GM13977 (cell line): Measurements from ENCODE around the gene SPATA4.
"Not testable (repeated sequence)": the region's sequence is repeated elsewhere in the genome, so short reads cannot be mapped to it uniquely, and the experiment has no call there.

Source experiments
- DNase-seq: peaks from one replicate; pipeline ENCODE4 v3.0.0; 2012; ENCODE audit warnings: low spot score
- in situ Hi-C: fragments of 300-500 bp; cut with MboI; formaldehyde crosslinking; loops from one replicate; pipeline ENCODE4 v1.12.0; 2022; ENCODE audit warnings: low sequenced_read_pairs, low pct_unique_long_range_greater_than_20kb, mixed read lengths, inconsistent platforms; ENCODE audit not compliant: unreplicated experiment
- TF ChIP-seq, protein P1 (sequence below): IDR thresholded peaks from 2 replicates; pipeline ENCODE4 v1.5.1; 2012; ENCODE audit warnings: mild to moderate bottlenecking, control low read depth; ENCODE audit not compliant: insufficient read depth; ENCODE audit errors: extremely low read depth, missing control alignments

The SPATA4 gene

DNA sequence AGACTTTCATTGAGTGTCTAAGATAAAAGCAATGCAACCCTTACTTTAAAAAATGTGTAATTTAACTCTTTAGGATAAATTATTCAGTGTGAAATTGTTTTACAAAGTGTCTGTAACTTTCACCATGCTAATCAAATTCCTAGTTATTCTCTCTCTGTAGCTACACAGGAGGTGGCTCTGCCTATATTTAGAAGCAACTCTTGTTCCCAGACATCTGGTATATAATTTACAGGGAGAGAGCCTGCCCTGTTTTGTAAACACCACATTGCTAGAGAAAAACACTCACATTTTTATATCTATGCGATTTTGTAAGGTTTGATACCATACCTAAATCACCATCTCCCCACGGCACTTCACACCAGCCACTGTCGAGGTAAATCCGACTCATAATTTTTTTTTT lies 35.5 kb upstream of the SPATA4 start:
- TF ChIP-seq, protein P1, sequence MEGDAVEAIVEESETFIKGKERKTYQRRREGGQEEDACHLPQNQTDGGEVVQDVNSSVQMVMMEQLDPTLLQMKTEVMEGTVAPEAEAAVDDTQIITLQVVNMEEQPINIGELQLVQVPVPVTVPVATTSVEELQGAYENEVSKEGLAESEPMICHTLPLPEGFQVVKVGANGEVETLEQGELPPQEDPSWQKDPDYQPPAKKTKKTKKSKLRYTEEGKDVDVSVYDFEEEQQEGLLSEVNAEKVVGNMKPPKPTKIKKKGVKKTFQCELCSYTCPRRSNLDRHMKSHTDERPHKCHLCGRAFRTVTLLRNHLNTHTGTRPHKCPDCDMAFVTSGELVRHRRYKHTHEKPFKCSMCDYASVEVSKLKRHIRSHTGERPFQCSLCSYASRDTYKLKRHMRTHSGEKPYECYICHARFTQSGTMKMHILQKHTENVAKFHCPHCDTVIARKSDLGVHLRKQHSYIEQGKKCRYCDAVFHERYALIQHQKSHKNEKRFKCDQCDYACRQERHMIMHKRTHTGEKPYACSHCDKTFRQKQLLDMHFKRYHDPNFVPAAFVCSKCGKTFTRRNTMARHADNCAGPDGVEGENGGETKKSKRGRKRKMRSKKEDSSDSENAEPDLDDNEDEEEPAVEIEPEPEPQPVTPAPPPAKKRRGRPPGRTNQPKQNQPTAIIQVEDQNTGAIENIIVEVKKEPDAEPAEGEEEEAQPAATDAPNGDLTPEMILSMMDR, result no peak
- DNase-seq, result no peak
- in situ Hi-C loops, result no loop called here

DNA sequence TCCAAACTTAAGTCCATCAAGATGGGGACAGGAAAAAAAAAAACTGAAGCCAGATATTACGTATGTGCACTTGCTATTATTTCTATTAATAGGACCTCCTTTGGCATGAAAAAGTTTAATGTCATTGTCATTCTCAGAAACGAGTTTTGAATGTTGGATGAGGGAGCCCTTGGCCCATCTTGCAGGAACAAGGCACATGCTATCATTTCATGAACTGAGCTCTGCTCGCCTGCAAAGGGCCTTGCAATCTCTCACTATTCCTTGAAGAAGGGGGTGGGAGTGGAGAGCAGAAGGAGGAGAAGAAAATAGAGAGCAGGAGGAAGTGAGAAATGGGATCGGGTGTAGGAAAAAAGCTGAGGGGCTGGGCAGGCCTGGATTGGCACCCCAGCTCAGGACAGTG lies 34.3 kb upstream of the SPATA4 start:
- in situ Hi-C loops, result no loop called here

DNA sequence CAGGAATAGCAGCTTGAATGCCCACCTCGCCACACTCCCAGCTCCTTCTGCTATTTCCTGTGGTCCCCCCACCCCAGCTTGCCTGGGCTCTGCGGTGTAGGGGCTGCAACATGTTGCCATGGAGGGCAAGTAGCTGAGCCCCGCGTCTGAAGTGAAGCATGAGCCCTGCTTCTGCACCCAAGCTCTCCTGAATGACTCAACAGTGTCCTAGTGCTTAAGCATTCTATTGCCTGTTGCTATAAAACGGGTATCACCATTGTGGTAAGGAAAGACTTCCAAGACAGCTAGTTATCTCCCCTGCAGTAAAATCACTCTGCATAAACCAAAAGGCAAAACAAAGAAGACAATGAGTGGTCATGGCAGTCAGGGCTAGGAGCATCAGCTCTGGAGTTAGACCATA lies 31.4 kb upstream of the SPATA4 start:
- in situ Hi-C loops, result no loop called here
- DNase-seq, result no peak
- TF ChIP-seq, protein P1, result no peak

More for the DNA sequence above, 34.3 kb upstream of the SPATA4 start:
- TF ChIP-seq, protein P1, result no peak
- DNase-seq, result no peak

DNA sequence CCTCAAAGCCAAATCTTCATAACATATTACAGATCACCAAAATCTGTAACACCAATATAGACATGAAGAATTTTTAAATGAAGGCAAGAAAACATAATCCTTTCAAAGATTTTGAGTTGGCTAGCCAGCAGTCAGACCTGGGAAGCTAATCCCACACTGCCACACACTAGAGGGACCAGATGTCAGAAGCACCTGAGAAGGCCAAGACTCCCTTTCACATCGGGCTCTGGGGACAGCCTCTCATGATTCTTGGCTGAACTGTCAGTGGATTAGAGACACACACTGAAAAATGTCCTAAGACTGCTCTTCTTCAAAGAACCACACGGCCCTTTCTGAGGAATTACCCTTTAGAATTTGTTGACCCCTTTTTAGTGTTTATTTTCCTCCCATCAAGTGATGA lies 28.2 kb upstream of the SPATA4 start:
- in situ Hi-C loops, result no loop called here
- DNase-seq, result no peak
- TF ChIP-seq, protein P1, result no peak

DNA sequence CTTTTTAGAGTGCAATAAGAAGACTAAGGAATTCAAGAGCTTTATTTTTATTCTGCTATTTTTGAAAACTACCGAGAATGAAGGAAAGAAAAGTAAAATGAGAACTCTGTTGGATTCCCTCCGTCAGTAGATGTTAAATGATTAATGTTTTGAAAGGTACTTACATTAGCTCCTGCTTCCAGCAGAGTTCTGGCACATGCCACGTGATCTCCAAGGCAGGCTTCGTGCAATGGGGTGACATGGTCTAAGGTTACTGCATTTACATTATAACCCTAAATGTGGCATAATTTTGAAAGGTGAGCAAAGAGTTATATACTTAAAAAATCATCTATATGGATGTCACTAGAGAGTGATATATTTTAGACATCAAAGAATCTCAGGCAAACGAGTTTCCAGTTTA lies 26.8 kb upstream of the SPATA4 start:
- in situ Hi-C loops, result no loop called here
- DNase-seq, result no peak
- TF ChIP-seq, protein P1, result no peak

DNA sequence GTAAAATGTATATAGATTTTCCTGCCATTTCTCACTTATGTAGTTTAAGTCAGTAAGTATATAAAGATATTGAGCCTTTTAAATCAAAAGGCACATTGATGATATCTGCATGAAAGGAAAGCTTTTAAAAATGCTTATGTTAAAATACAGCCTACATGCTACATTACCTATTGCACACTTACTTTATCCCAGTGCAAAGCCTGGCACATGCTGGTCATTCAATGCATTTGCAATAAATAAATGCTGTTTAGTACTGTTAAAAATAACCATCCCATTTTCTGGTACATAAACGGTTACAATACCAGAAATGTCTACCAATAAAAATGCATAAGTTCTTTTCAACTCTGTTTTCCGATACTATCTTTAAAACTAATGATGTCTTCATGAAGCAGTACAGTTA lies 22.1 kb upstream of the SPATA4 start:
- no peak for DNase-seq
- TF ChIP-seq, protein P1, result peak; percentile 10
- in situ Hi-C loops, result no loop called here

DNA sequence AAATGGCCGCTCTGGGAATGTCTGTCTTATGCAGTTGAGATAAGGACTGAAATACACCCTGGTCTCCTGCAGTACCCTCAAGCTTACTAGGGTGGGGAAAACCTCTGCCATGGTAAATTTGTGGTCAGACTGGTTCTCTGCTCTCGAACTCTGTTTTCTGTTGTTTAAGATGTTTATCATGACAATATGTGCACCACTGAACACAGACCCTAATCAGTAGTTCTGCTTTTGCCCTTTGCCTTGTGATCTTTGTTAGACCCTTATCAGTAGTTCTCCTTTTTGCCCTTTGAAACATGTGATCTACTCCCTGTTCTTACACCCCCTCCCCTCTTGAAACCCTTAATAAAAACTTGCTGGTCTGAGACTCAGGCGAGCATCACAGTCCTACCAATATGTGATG lies 17.0 kb upstream of the SPATA4 start:
- DNase-seq, in situ Hi-C loops: not testable (repeated sequence)
